Testis (tissue), 3 donors: ENCODE data around the gene NPVF. TPM values are rescaled to one million over a fixed set of nuclear protein-coding genes. Genes with fewer than 3 reads are reported as not detected.

Experiments
- DNase-seq: peaks from one replicate; pipeline ENCODE4 v3.0.0-alpha.2; 2019
- H3K27ac ChIP-seq, 2 donors: fragments of 200-600 bp; sonication (generic); one replicate each; pipeline ENCODE4 v1.5.1; 2019
- H3K27me3 ChIP-seq: fragments of 200-600 bp; sonication (generic); one replicate; pipeline ENCODE4 v1.5.1; 2019
- H3K36me3 ChIP-seq: fragments of 200-600 bp; sonication (generic); one replicate; pipeline ENCODE4 v1.5.1; 2017; ENCODE audit warnings: low read depth; ENCODE audit errors: missing control alignments
- H3K4me1 ChIP-seq: fragments of 200-600 bp; sonication (generic); one replicate; pipeline ENCODE4 v1.5.1; 2019
- H3K4me3 ChIP-seq, 2 donors: fragments of 200-600 bp; sonication (generic); one replicate each; pipeline ENCODE4 v1.5.1; 2017 to 2019
- H3K9me3 ChIP-seq: fragments of 200-600 bp; sonication (generic); one replicate; pipeline ENCODE4 v1.5.1; 2017
- POLR2A ChIP-seq: fragments of 450-650 bp; IDR thresholded peaks from one replicate; pipeline ENCODE4 v1.6.1; 2017; ENCODE audit warnings: antibody characterized with exemption, mild to moderate bottlenecking, moderate library complexity
- WGBS, 2 donors: methylation state at CpG; one replicate each; pipeline ENCODE4 v1.1.5; 2018; 5-methylcytosine and 5-hydroxymethylcytosine counted together
- intact Hi-C: fragments of 100-400 bp; cut with DNase I; formaldehyde crosslinking; loops from one replicate; pipeline ENCODE4 v1.15.1; 2023; ENCODE audit warnings: low total_unique reads
- polyA plus RNA-seq: library from polyadenylated mRNA; stranded (reverse); fragments of 350-450 nt; fragmentation: Illumina TruSeq; extraction: RNeasy Lipid Tissue Mini Kit (QIAGEN cat#74804); gene quantifications from one replicate; pipeline ENCODE4 v1.2.3, GENCODE V29; 2014; ENCODE audit warnings: low read depth, low replicate concordance; ENCODE audit not compliant: insufficient read depth
- total RNA-seq, 2 donors: library from RNA; depleted of rRNA; stranded (reverse); fragments of >200 nt; gene quantifications; one replicate each; pipeline ENCODE4 v1.2.3, GENCODE V29; 2016
- TF ChIP-seq, protein P1 (sequence below), 3 experiments: fragments of 450-650 bp in 2 of 3; fragments of 200-600 bp in 1 of 3; sonication (generic) in 1 of 3; IDR thresholded peaks; one replicate each; pipeline ENCODE4 v1.5.1; 2016 to 2019; ENCODE audit warnings: antibody characterized with exemption in 3 of 3, mild to moderate bottlenecking in 2 of 3, moderate library complexity in 1 of 3

Gene NPVF
- total and polyA plus RNA-seq, 3 donors from 2014 or later: not detected

GRCh38 chr7:25221009-25221408 is 7.3 kb downstream of the NPVF start:
- no peak for DNase-seq
- Histone ChIP-seq H3K27ac (no peak overlapping the region), H3K9me3 (no peaks in the 10 kb centered on the region), H3K27me3 (no peaks in the 10 kb centered on the region), H3K36me3 (no peaks in the 10 kb centered on the region), H3K4me3 (no peak overlapping the region), H3K4me1 (no peaks in the 10 kb centered on the region)
- no peak for TF ChIP-seq POLR2A
- TF ChIP-seq, protein P1, sequence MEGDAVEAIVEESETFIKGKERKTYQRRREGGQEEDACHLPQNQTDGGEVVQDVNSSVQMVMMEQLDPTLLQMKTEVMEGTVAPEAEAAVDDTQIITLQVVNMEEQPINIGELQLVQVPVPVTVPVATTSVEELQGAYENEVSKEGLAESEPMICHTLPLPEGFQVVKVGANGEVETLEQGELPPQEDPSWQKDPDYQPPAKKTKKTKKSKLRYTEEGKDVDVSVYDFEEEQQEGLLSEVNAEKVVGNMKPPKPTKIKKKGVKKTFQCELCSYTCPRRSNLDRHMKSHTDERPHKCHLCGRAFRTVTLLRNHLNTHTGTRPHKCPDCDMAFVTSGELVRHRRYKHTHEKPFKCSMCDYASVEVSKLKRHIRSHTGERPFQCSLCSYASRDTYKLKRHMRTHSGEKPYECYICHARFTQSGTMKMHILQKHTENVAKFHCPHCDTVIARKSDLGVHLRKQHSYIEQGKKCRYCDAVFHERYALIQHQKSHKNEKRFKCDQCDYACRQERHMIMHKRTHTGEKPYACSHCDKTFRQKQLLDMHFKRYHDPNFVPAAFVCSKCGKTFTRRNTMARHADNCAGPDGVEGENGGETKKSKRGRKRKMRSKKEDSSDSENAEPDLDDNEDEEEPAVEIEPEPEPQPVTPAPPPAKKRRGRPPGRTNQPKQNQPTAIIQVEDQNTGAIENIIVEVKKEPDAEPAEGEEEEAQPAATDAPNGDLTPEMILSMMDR (IDR thresholded peaks at IDR 0.05): no peak
- intact Hi-C loops: no loop called here
- 89 to 92% methylated on average over 2 of the region's 2 CpGs for WGBS, 2 donors

DNA sequence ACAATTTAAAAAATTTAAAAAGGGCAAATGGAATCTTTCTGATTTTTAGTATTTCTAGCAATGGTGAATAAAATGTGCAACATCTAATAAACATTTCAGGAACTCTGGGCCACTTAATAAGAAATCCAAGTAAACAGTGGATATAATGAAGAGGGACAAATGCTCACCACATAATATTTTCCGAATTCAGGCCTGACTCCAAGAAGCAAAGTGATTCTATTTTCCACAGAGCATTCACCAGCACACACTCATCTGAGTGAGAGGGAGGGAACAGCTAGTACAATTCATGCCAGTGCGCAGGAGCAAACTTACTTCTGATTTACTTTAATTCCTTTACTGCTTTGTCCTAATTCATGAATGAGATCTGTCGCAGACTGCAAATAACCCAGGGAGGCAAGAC is 10.1 kb downstream of the NPVF start:
- H3K9me3 ChIP-seq: no peaks in the 10 kb centered on the region
- TF ChIP-seq, protein P1 (IDR thresholded peaks at IDR 0.05): no peak
- no peak for TF ChIP-seq POLR2A
- no peak overlapping the region for H3K27ac ChIP-seq
- H3K4me1 ChIP-seq: no peaks in the 10 kb centered on the region
- no peaks in the 10 kb centered on the region for H3K27me3 ChIP-seq
- no peak for DNase-seq
- no peak overlapping the region for H3K4me3 ChIP-seq
- no peaks in the 10 kb centered on the region for H3K36me3 ChIP-seq
- intact Hi-C loops: no loop called here
- WGBS, 2 donors: 88 to 96% methylated on average over 3 of the region's 3 CpGs

GRCh38 chr7:25216837-25217236 is 11.4 kb downstream of the NPVF start:
- no peaks in the 10 kb centered on the region for H3K4me1 ChIP-seq
- no peak for DNase-seq
- H3K27me3 ChIP-seq: no peaks in the 10 kb centered on the region
- TF ChIP-seq POLR2A: no peak
- TF ChIP-seq, protein P1 (IDR thresholded peaks at IDR 0.05): peak; percentile 46 to 92 (median 61)
- H3K27ac ChIP-seq: no peak overlapping the region
- intact Hi-C loops: no loop called here
- H3K9me3 ChIP-seq: no peaks in the 10 kb centered on the region
- H3K4me3 ChIP-seq: no peak overlapping the region
- 10 to 12% methylated on average over 2 of the region's 2 CpGs for WGBS, 2 donors
- no peaks in the 10 kb centered on the region for H3K36me3 ChIP-seq

DNA sequence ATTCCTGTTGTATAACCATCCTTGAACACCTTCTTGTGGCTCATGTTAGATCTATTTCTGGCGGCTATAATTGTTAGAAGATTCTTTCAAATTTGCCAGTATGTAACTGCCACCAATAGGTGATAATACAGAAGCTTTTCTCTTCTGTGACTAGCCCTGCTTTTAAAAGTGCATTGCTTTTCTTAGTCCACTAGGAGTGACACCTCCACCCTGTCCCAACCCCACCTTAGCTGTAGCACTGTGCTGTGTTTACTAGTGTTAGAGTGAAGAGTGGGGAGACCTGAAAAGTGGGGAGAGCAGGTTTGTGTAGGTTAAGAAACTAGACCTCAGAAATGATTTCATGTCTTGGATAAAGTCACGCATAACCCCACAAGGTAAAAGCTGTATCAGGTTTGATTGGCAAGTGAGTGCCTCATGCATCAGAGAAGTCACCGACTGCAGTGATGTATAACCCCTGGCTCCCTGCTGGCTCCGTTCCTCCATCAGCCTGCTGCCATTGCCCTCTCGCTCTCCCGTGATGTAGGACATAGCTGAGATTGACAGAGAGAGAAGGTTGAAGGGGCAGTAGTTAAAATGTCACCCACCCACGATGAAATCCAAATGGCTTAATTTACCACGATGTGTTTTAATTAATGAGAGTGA is 12.5 kb downstream of the NPVF start:
- H3K9me3 ChIP-seq: no peaks in the 10 kb centered on the region
- no peak overlapping the region for H3K27ac ChIP-seq
- no peak for TF ChIP-seq POLR2A
- TF ChIP-seq, protein P1 (IDR thresholded peaks at IDR 0.05): no peak
- H3K36me3 ChIP-seq: no peaks in the 10 kb centered on the region
- H3K27me3 ChIP-seq: no peaks in the 10 kb centered on the region
- 63 to 68% methylated on average over 8 of the region's 8 CpGs for WGBS, 2 donors
- intact Hi-C loops: no loop called here
- H3K4me3 ChIP-seq: no peak overlapping the region
- H3K4me1 ChIP-seq: no peaks in the 10 kb centered on the region
- DNase-seq: no peak

DNA sequence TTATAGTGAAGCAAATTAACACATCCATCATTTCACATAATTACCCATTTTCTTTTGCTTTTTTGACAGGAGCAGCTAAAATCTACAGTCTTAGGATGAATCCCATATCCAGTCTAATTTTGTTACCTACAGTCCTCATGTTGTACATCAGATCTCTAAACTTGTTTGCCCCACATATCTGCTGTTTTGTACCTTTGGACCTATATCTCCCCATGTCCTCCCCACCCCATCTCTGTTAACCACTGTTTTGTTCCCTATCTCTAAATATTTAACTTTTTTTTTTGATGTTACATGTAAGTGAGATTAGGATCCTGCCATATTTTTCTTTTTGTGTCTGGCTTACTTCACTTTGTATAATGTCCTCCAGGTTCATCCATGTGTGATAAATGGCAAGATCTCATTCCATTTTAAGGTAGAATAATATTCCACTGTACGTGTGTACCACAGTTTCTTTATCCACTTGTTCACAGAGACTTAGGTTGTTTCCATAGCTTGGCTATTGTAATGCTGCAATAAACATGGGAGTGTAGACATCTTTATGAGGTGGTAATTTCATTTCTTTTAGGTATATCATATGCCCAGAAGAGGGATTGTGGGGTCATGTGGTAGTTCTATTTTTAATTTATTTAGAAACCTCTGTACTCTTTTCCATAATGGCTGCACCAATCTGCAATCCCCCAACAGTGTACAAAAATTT is 19.6 kb downstream of the NPVF start:
- DNase-seq: no peak
- intact Hi-C loops: no loop called here
- H3K36me3 ChIP-seq: no peaks in the 10 kb centered on the region
- H3K4me1 ChIP-seq: no peaks in the 10 kb centered on the region
- no peak for TF ChIP-seq POLR2A
- TF ChIP-seq, protein P1 (IDR thresholded peaks at IDR 0.05): no peak
- H3K27me3 ChIP-seq: no peaks in the 10 kb centered on the region
- H3K27ac ChIP-seq: no peak overlapping the region
- no peak overlapping the region for H3K4me3 ChIP-seq
- WGBS, 2 donors: 90 to 92% methylated on average over 1 of the region's 1 CpG
- H3K9me3 ChIP-seq: no peaks in the 10 kb centered on the region
